HepG2 (cell line): ENCODE results near the gene SEC14L5. TPM values are rescaled to one million over a fixed set of nuclear protein-coding genes. Genes with fewer than 3 reads are reported as not detected.

ENCODE experiments used
- ARHGAP35 ChIP-seq: sonication (generic); formaldehyde crosslinking; IDR thresholded peaks from 2 replicates; pipeline ENCODE4 v1.9.0; 2022; ENCODE audit warnings: mild to moderate bottlenecking, inconsistent platforms, moderate library complexity, missing genetic modification reagents, borderline replicate concordance
- BCLAF1 ChIP-seq: fragments of 450-650 bp; IDR thresholded peaks from 2 replicates; pipeline ENCODE4 v1.6.1; 2017; ENCODE audit warnings: mild to moderate bottlenecking
- ETS1 ChIP-seq: sonication (generic); formaldehyde crosslinking; IDR thresholded peaks from 2 replicates; pipeline ENCODE4 v1.4.0; 2020; ENCODE audit warnings: missing genetic modification reagents
- MXD4 ChIP-seq: IDR thresholded peaks from 2 replicates; pipeline ENCODE4 v1.6.1; 2016; ENCODE audit warnings: mild to moderate bottlenecking, missing biosample characterization, missing genetic modification reagents
- MXI1 ChIP-seq: IDR thresholded peaks from 3 replicates; pipeline ENCODE4 v1.6.1; 2012; ENCODE audit warnings: low read depth, low read length, inconsistent platforms, borderline replicate concordance
- TEF ChIP-seq: sonication (generic); formaldehyde crosslinking; IDR thresholded peaks from 2 replicates; pipeline ENCODE4 v1.5.0; 2020; ENCODE audit warnings: missing genetic modification reagents
- XBP1 ChIP-seq: sonication (generic); formaldehyde crosslinking; IDR thresholded peaks from 2 replicates; pipeline ENCODE4 v1.5.0; 2020; ENCODE audit warnings: missing genetic modification reagents
- ZBTB43 ChIP-seq: sonication (generic); formaldehyde crosslinking; conservative IDR thresholded peaks from 2 replicates; pipeline ENCODE4 v1.4.0; 2020; ENCODE audit warnings: missing genetic modification reagents
- ZNF101 ChIP-seq: sonication (generic); formaldehyde crosslinking; IDR thresholded peaks from 2 replicates; pipeline ENCODE4 v1.4.0; 2020; ENCODE audit warnings: mild to moderate bottlenecking, low read depth, missing genetic modification reagents, borderline replicate concordance
- polyA plus RNA-seq, 8 experiments: library from polyadenylated mRNA; depleted of rRNA in 3 of 8; stranded (reverse) in 7 of 8; unstranded in 1 of 8; fragments of >200 nt; fragmentation: Illumina TruSeq in 4 of 8; extraction: Trizol in 4 of 8; gene quantifications; 2 replicates each; pipeline versions ENCODE4 v1.2.1 to v1.2.3, GENCODE V29; 2011 to 2016; ENCODE audit warnings: low read depth in 4 of 8, missing spikeins in 1 of 8, mixed read lengths in 1 of 8; ENCODE audit not compliant: insufficient read depth in 1 of 8
- total RNA-seq, 5 experiments: library from RNA; depleted of rRNA; stranded (reverse); fragments of >200 nt; fragmentation: Illumina TruSeq; extraction: Trizol; gene quantifications; 2 replicates each; pipeline ENCODE4 v1.2.3, GENCODE V29; 2016; ENCODE audit warnings: low read depth in 1 of 5

Gene SEC14L5
- total and polyA plus RNA-seq, 2 of the 13 experiments (the other 11 are each of a cell fraction or from before 2014, with no cell fraction given): 0.40 to 0.42 TPM

- TF ChIP-seq BCLAF1 (no peak), MXD4 (CRISPR knock-in tag) (no peak), TEF (CRISPR knock-in tag) (no peak), ZNF101 (no peak), ETS1 (CRISPR knock-in tag) (no peak), MXI1 (no peak), XBP1 (no peak), ARHGAP35 (CRISPR knock-in tag) (no peak), ZBTB43 (CRISPR knock-in tag) (no peak)
Observed at GRCh38 chr16:4917117-4917516, 41.0 kb upstream of the SEC14L5 start (continued).
